Hematopoietic multipotent progenitor cell treated with erythropoietin and hydrocortisone succinate and interleukin-3 and kit ligand, for 15 days (in vitro differentiated cells): Measurements from ENCODE around the gene EGR4.

Source experiments
- DNase-seq: peaks from one replicate; pipeline ENCODE4 v3.0.0-alpha.2; 2015; ENCODE audit warnings: low spot score

Gene EGR4

DNA sequence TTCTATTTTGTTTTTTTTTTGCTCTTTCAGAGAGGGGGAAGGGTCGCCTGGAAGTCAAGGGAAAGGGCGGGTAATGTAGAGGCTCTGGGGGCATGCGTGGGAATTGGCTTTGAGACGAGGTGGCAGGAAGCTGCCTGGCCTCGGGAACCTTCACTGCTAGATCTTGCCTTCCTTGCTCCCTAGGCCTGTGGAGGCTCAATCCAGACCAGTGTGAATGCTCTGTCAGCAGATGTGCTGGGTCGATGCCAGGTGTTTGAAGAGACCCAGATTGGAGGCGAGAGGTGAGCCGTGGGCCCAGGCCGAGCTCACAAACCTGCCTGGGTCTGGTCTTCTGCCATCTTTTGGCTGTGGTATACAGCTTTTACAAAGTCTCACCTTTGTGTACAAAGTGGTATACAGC, 43.7 kb downstream of the EGR4 start:
- no peak for DNase-seq

DNA sequence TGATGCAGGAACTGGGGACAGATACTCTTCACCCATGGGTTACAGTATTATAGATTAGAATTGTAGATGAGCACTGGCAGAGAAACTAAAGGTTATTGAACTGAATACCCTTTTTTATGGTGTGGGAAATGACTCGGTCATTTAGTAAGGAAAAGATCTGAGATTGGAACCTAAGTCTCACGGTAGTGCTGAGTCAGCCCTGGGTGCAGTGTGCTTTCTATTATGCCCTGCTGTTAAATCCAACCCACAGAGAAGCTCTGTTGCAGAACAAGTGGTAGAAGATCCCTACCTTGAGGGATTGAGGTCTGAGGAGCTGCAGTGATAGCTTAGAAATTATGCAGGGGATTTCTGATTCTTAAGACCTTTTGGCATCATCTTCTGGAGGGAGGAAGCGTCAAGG, 46.5 kb downstream of the EGR4 start:
- DNase-seq = no peak

GRCh38 chr2:73244580-73244979, 48.8 kb downstream of the EGR4 start:
- DNase-seq = no peak

- no peak for DNase-seq
These were observed 49.3 kb downstream of the EGR4 start for GRCh38 chr2:73243884-73244570.
